ENCODE results near the gene EML6.

Gene EML6

GRCh38 chr2:54963476-54963875 lies 240.0 kb downstream of the EML6 start:
- DNase-seq (ENCODE audit: low read depth in 2 of 3, low spot score in 1 of 3), result no peak

- no peak for DNase-seq (ENCODE audit: low read depth in 2 of 3, low spot score in 1 of 3)
Measured at GRCh38 chr2:54964271-54964670, 240.8 kb downstream of the EML6 start.

GRCh38 chr2:54964816-54965215 lies 241.4 kb downstream of the EML6 start:
- no peak for DNase-seq (ENCODE audit: low read depth in 2 of 3, low spot score in 1 of 3)

GRCh38 chr2:54965425-54965824 lies 242.0 kb downstream of the EML6 start:
- DNase-seq (ENCODE audit: low read depth in 2 of 3, low spot score in 1 of 3), result no peak

- DNase-seq (ENCODE audit: low read depth in 2 of 3, low spot score in 1 of 3), result no peak
Measured at GRCh38 chr2:54966165-54966832, 242.8 kb downstream of the EML6 start.

GRCh38 chr2:54966837-54967236 lies 243.4 kb downstream of the EML6 start:
- no peak for DNase-seq (ENCODE audit: low read depth in 2 of 3, low spot score in 1 of 3)

GRCh38 chr2:54967269-54967668 lies 243.8 kb downstream of the EML6 start:
- no peak for DNase-seq (ENCODE audit: low read depth in 2 of 3, low spot score in 1 of 3)

- DNase-seq (ENCODE audit: low read depth in 2 of 3, low spot score in 1 of 3), result no peak
Measured at GRCh38 chr2:54967759-54968365, 244.4 kb downstream of the EML6 start.

GRCh38 chr2:54968561-54969218 lies 245.2 kb downstream of the EML6 start:
- DNase-seq (ENCODE audit: low read depth in 2 of 3, low spot score in 1 of 3), result no peak

- DNase-seq (ENCODE audit: low read depth in 2 of 3, low spot score in 1 of 3), result no peak
Measured at GRCh38 chr2:54969295-54969939, 246.0 kb downstream of the EML6 start.

- DNase-seq (ENCODE audit: low read depth in 2 of 3, low spot score in 1 of 3), result no peak
Measured at GRCh38 chr2:54969940-54970338, 246.5 kb downstream of the EML6 start.

GRCh38 chr2:54975175-54975574 lies 251.7 kb downstream of the EML6 start:
- no peak for DNase-seq (ENCODE audit: low read depth in 2 of 3, low spot score in 1 of 3)

- DNase-seq (ENCODE audit: low read depth in 2 of 3, low spot score in 1 of 3), result no peak
Measured at GRCh38 chr2:54975598-54976492, 252.4 kb downstream of the EML6 start.

GRCh38 chr2:54977149-54977548 lies 253.7 kb downstream of the EML6 start:
- no peak for DNase-seq (ENCODE audit: low read depth in 2 of 3, low spot score in 1 of 3)

GRCh38 chr2:54979321-54980044 lies 256.0 kb downstream of the EML6 start:
- DNase-seq (ENCODE audit: low read depth in 2 of 3, low spot score in 1 of 3), result no peak

GRCh38 chr2:54981385-54981784 lies 257.9 kb downstream of the EML6 start:
- DNase-seq (ENCODE audit: low read depth in 2 of 3, low spot score in 1 of 3), result no peak

- DNase-seq (ENCODE audit: low read depth in 2 of 3, low spot score in 1 of 3), result no peak
Measured at GRCh38 chr2:54983345-54984220, 260.1 kb downstream of the EML6 start.

- DNase-seq (ENCODE audit: low read depth in 2 of 3, low spot score in 1 of 3), result no peak
Measured at GRCh38 chr2:54984476-54984875, 261.0 kb downstream of the EML6 start.

GRCh38 chr2:54986264-54986663 lies 262.8 kb downstream of the EML6 start:
- no peak for DNase-seq (ENCODE audit: low read depth in 2 of 3, low spot score in 1 of 3)
